Endothelial cell of umbilical vein (primary cell): ENCODE measurements around the gene PFN3. TPM values are rescaled to one million over a fixed set of nuclear protein-coding genes. Genes with fewer than 3 reads are reported as not detected.

ENCODE experiments used
- BruUV-seq: library from RNA; stranded (reverse); fragments of 400-500 nt; replicated peaks from 2 replicates; lab custom pipeline; 2021; lab: Mats Ljungman, UMichigan
- CTCF ChIA-PET: fragments of 300-600, 350-600 bp; sonication (Branson Sonifier 250); formaldehyde crosslinking; loops from one replicate; lab custom pipeline; 2021; ENCODE audit warnings: antibody characterized with exemption, inconsistent platforms; lab: Charles Lee
- POLR2A ChIA-PET: fragments of 300-600, 350-600 bp; sonication (Branson Sonifier 250); formaldehyde crosslinking; loops from one replicate; lab custom pipeline; 2021; ENCODE audit warnings: antibody characterized with exemption, inconsistent platforms; lab: Charles Lee
- DNase-seq: peaks from one replicate; pipeline ENCODE4 v3.0.0-alpha.2; 2011; ENCODE audit warnings: low read depth, low spot score
- FAIRE-seq: peaks from 2 replicates; lab custom pipeline; 2011; peaks lifted over from hg19 to GRCh38; lab: Jason Lieb, UNC
- H2AFZ ChIP-seq: 2 replicates; pipeline ENCODE4 v1.6.0; 2012; ENCODE audit warnings: low read depth, low read length, control low read depth, inconsistent platforms
- H3K27ac ChIP-seq: 2 replicates; pipeline ENCODE4 v1.5.1; 2011; ENCODE audit warnings: low read depth, mild to moderate bottlenecking, control low read depth, low read length, moderate library complexity; ENCODE audit not compliant: insufficient read depth
- H3K27me3 ChIP-seq, 2 experiments: 2 replicates each; pipeline versions ENCODE4 v1.6.0 to v1.6.1; 2011; ENCODE audit warnings: low read length in 2 of 2, mixed read lengths in 1 of 2; ENCODE audit not compliant: control insufficient read depth in 2 of 2, insufficient read depth in 2 of 2
- H3K36me3 ChIP-seq, 2 experiments: 2 replicates in 1 of 2; 3 replicates in 1 of 2; pipeline ENCODE4 v1.5.1; 2011; ENCODE audit warnings: low read length in 2 of 2, mild to moderate bottlenecking in 1 of 2, moderate library complexity in 1 of 2; ENCODE audit not compliant: control insufficient read depth in 2 of 2, insufficient read depth in 2 of 2; ENCODE audit errors: extremely low read depth in 1 of 2
- H3K4me1 ChIP-seq: 3 replicates; pipeline ENCODE4 v1.5.1; 2011; ENCODE audit warnings: mild to moderate bottlenecking, low read length; ENCODE audit not compliant: control insufficient read depth, insufficient read depth; ENCODE audit errors: extremely low read depth
- H3K4me2 ChIP-seq: 2 replicates; pipeline ENCODE4 v1.6.1; 2011; ENCODE audit warnings: low read length, control low read depth, mixed read lengths; ENCODE audit not compliant: insufficient read depth
- H3K4me3 ChIP-seq, 3 experiments: fragments of 200-600 bp in 1 of 3; sonication (generic), shearing (Covaris generic) in 1 of 3; replicated peaks in 1 of 3; 2 replicates each; pipeline ENCODE4 v1.5.1; 2011 to 2016; ENCODE audit warnings: control low read depth in 3 of 3, low read length in 3 of 3, mild to moderate bottlenecking in 2 of 3, inconsistent platforms in 1 of 3, low read depth in 1 of 3, moderate library complexity in 1 of 3; ENCODE audit not compliant: insufficient read depth in 1 of 3
- H3K79me2 ChIP-seq: 2 replicates; pipeline ENCODE4 v1.6.0; 2012; ENCODE audit warnings: low read length, inconsistent platforms; ENCODE audit not compliant: control insufficient read depth, insufficient read depth
- H3K9ac ChIP-seq: replicated peaks from 2 replicates; pipeline ENCODE3; 2011; ENCODE audit warnings: low read length, control low read depth; ENCODE audit not compliant: insufficient read depth; ENCODE audit errors: extremely low read depth
- H3K9me1 ChIP-seq: replicated peaks from 3 replicates; pipeline ENCODE4 v1.6.0; 2011; ENCODE audit warnings: mild to moderate bottlenecking, low read length; ENCODE audit not compliant: control insufficient read depth, insufficient read depth; ENCODE audit errors: extremely low read depth
- H3K9me3 ChIP-seq: replicated peaks from 2 replicates; pipeline ENCODE4 v1.5.1; 2012; ENCODE audit warnings: low read length, inconsistent platforms; ENCODE audit not compliant: control insufficient read depth, insufficient read depth
- H4K20me1 ChIP-seq: replicated peaks from 2 replicates; pipeline ENCODE3; 2011; ENCODE audit warnings: mild to moderate bottlenecking, low read length; ENCODE audit not compliant: control insufficient read depth, insufficient read depth; ENCODE audit errors: extremely low read depth
- CTCF ChIP-seq, 2 donors: IDR thresholded peaks; 1 replicate in 1 of 2; 2 replicates in 1 of 2; pipeline ENCODE4 v1.5.1; 2011; ENCODE audit warnings: low read length in 2 of 2, mild to moderate bottlenecking in 2 of 2, moderate library complexity in 2 of 2, control low read depth in 1 of 2, inconsistent platforms in 1 of 2, low read depth in 1 of 2; ENCODE audit not compliant: insufficient read depth in 1 of 2; ENCODE audit errors: extremely low read depth in 1 of 2
- EZH2 ChIP-seq: IDR thresholded peaks from 2 replicates; pipeline ENCODE4 v1.6.1; 2012; ENCODE audit warnings: borderline replicate concordance, low read depth, mild to moderate bottlenecking, moderate library complexity, low read length, inconsistent platforms; ENCODE audit not compliant: severe bottlenecking
- FOS ChIP-seq: IDR thresholded peaks from 2 replicates; pipeline ENCODE4 v1.6.1; 2011; ENCODE audit warnings: mild to moderate bottlenecking, low read length, moderate library complexity, borderline replicate concordance; ENCODE audit not compliant: insufficient read depth
- GATA2 ChIP-seq: IDR thresholded peaks from 2 replicates; pipeline ENCODE4 v1.7.0; 2011; ENCODE audit warnings: low read depth, mild to moderate bottlenecking, moderate library complexity, mixed read lengths, low read length; ENCODE audit not compliant: insufficient read length, insufficient read depth
- JUN ChIP-seq: IDR thresholded peaks from 2 replicates; pipeline ENCODE4 v1.6.1; 2011; ENCODE audit warnings: borderline replicate concordance, low read depth; ENCODE audit not compliant: insufficient read length, insufficient read depth
- MYC ChIP-seq: IDR thresholded peaks from one replicate; pipeline ENCODE4 v1.6.1; 2011; ENCODE audit warnings: mild to moderate bottlenecking, low read depth, low read length
- POLR2A ChIP-seq: IDR thresholded peaks from 2 replicates; pipeline ENCODE4 v1.6.1; 2012; ENCODE audit warnings: low read depth, mild to moderate bottlenecking, control low read depth, low read length
- POLR2AphosphoS5 ChIP-seq: IDR thresholded peaks from 2 replicates; pipeline ENCODE4 v1.6.1; 2012; ENCODE audit warnings: low read depth, mild to moderate bottlenecking, control low read depth, low read length, moderate library complexity; ENCODE audit not compliant: insufficient read depth
- dilution Hi-C: fragments of 300-500 bp; cut with MboI; formaldehyde crosslinking; loops from one replicate; pipeline ENCODE4 v1.15.0; 2019; ENCODE audit warnings: low sequenced_read_pairs; ENCODE audit not compliant: extremely low pct_ligation_motif_present
- intact Hi-C: fragments of 100-400 bp; cut with micrococcal nuclease; formaldehyde crosslinking; loops from one replicate; pipeline ENCODE4 v1.10.0; 2022
- polyA plus RNA-seq, 4 experiments: library from polyadenylated mRNA; depleted of rRNA in 3 of 4; stranded (reverse) in 3 of 4; unstranded in 1 of 4; fragments of >200 nt; gene quantifications; 2 replicates each; pipeline versions ENCODE4 v1.2.1 to v1.2.3, GENCODE V29; 2011 to 2012; ENCODE audit warnings: missing spikeins in 1 of 4
- total RNA-seq: library from RNA; stranded (reverse); gene quantifications from 2 replicates; pipeline ENCODE4 v1.2.3, GENCODE V29; 2021
- TF ChIP-seq, protein P1 (sequence below): IDR thresholded peaks from 2 replicates; pipeline ENCODE4 v1.6.1; 2011; ENCODE audit not compliant: insufficient read depth, insufficient read length

Gene PFN3
- total and polyA plus RNA-seq, 2 donors (not counting 3 experiments of a cell fraction or from before 2014, with no cell fraction given): not detected

GRCh38 chr5:177405312-177405711 lies 4.9 kb upstream of the PFN3 start:
- no peaks in the 10 kb centered on the region for H3K36me3 ChIP-seq
- no peak overlapping the region for H3K9ac ChIP-seq
- intact Hi-C loops (loop anchor here (2.0 kb wide), 1 partner anchor 89 kb away; no protein-coding TSS in a partner anchor), dilution Hi-C loops (no loop called here)
- BruUV-seq: no TSS peak
- no peak overlapping the region for H2AFZ ChIP-seq
- TF ChIP-seq POLR2AphosphoS5 (no peak), POLR2A (no peak), GATA2 (no peak), MYC (no peak), FOS (no peak), CTCF (IDR thresholded peaks at IDR 0.05; ENCODE audit: extremely low read depth in 1 of 2, insufficient read depth in 1 of 2, low read depth in 1 of 2, low read length in 2 of 2) (no peak), EZH2 (no peak), JUN (no peak)
- TF ChIP-seq, protein P1, sequence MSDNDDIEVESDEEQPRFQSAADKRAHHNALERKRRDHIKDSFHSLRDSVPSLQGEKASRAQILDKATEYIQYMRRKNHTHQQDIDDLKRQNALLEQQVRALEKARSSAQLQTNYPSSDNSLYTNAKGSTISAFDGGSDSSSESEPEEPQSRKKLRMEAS: no peak
- no peaks in the 10 kb centered on the region for H3K9me3 ChIP-seq
- no peak for DNase-seq
- FAIRE-seq: no peak
- CTCF ChIA-PET: interaction anchor here (1.2 to 7.1 kb wide), 13 partner anchors 16 to 295 kb away, joined by 3 to 288 read pairs (median 21); partner anchors contain the start of genes GRK6, PRR7 and SLC34A1
- POLR2A ChIA-PET: interaction anchor here (1.1 to 1.8 kb wide), 2 partner anchors 27 to 48 kb away, joined by 4 to 7 read pairs; no protein-coding TSS in a partner anchor
- no peaks in the 10 kb centered on the region for H3K9me1 ChIP-seq
- H4K20me1 ChIP-seq: no peaks in the 10 kb centered on the region
- peaks cover 28 to 30% of the 10 kb centered on the region in 2 experiments for H3K27me3 ChIP-seq
- H3K4me2 ChIP-seq: no peak overlapping the region
- H3K4me3 ChIP-seq: no peak overlapping the region
- no peak overlapping the region for H3K27ac ChIP-seq
- no peaks in the 10 kb centered on the region for H3K79me2 ChIP-seq
- H3K4me1 ChIP-seq: peaks cover 23% of the 10 kb centered on the region
